GM18907 (cell line): ENCODE measurements around the gene SCN4B.

ENCODE experiments used
- ATAC-seq: cut with Tn5 transposase; IDR thresholded peaks from one replicate; pipeline ENCODE4 v1.9.1; 2021; ENCODE audit warnings: mild to moderate bottlenecking, moderate library complexity; ENCODE audit not compliant: unreplicated experiment

Gene SCN4B

DNA sequence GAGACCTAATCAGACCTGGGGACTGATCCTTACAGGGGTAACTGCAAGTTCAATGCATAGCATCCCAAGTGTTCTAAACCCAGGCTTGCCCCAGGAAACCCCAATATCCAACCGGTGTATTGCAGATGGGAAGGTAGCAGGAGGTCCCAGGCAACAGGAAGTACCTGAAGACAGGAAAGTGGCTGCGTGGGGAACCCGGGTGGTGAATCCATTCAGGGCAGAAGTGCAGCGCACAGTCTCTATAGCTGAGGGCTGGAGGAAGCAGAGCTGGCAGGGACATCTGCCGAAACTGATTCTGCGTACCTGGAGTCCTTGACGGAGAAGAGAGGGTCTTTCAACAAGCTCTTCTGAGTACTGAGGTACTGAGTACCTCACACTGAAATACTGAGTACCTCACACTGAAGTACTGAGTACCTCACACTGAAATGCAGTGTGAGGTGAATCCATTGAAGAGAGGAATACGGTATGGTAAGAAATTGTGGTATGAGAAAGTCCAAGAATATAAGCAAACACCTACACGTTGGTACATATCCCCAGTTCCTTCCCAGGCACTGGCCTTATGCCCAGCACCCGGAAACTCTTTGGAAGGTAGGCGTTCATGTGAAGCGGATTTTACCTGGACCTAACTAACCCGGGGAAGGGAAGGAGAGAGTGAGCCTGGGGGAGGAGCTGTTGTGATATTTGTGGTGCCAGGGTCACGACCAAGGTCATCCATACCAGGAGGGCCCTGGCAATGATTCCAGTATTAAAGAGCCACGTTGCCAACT lies 20.1 kb downstream of the SCN4B start:
- no peak for ATAC-seq

DNA sequence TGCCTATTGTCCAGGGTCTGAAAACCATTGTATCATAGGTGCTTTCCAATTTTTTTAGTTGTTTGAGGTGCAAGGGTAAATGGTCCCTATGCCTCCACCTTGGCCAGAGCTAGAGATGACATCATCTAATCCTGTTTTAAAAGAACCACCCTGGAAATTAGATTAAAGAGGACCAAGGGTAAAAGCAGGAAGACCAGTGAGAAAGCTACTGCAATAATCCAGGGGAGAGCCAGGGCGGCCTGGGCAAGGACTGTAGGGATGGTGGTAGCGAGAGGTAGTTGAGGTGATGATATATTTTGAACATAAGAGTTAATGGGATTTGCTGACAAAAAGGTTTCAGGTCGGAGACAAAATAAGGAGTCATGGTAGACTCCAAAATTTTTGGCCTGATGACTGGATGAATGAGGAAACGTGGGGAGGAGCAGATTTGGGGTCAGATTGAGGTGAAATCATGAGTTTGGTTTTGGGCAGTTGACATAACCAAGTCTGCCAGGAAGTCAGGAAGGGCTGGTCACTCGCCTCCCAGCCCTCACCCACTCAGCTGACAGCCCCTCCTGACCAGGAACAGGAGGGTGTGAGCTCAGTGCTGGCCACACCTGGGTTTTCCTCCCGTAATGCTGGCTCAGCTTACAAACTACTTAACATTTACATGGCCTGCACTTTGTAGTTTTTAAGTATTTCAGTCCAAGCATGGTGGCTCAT lies 23.0 kb downstream of the SCN4B start:
- no peak for ATAC-seq

DNA sequence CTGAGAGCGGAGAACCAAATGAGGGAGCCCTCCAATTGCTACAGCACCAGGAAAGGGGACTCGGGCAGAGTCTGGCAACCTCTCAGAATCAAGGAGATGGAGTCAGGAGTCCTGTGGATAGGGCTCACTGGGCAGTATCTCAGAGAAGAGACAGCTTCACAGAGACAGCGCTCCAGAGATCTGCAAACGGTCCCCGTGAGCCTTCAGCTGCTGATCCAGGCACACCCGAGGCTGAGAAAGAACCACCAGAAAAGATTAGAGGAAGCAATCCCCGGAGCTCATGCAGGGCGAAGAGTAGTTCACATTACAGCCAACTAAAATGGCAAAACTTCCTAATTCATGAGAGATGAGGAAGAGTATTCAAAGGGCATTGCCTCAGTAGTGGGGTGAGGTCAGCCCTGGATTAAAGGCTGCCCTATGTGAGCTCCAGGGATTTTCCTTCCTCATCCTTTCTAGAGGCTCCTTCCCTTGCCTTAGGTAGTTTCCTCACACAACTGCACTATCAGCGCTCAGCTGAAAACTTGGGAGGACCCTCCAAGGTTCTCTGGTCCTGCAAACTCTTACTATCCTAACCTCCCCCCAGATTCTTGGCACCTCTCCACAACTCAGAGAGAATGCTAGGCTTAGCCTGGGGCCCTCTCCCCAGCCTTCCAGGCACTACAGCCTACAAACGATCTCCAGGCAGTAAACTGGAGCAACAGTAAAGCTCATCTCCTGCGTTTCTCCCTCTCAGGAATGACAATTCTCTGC lies 23.7 kb downstream of the SCN4B start:
- ATAC-seq, result no peak

DNA sequence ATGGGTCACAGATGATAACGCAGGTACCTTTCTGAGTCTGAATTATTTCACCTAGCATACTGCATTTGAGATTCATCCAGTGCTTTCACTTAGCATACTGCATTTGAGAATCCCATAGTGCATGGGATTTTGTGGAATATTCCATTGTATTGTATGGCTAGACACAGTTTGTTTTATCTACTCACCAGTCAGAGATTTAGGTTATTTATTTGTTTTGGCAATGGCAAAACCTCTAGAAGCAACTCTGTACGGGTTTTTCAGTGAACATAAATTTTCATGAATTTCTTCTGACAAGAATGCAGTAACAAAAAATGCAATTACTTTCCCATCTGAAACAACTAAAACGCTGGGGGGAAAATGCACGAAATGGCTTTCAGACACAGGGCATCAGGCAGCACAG lies 24.3 kb downstream of the SCN4B start:
- ATAC-seq, result no peak

DNA sequence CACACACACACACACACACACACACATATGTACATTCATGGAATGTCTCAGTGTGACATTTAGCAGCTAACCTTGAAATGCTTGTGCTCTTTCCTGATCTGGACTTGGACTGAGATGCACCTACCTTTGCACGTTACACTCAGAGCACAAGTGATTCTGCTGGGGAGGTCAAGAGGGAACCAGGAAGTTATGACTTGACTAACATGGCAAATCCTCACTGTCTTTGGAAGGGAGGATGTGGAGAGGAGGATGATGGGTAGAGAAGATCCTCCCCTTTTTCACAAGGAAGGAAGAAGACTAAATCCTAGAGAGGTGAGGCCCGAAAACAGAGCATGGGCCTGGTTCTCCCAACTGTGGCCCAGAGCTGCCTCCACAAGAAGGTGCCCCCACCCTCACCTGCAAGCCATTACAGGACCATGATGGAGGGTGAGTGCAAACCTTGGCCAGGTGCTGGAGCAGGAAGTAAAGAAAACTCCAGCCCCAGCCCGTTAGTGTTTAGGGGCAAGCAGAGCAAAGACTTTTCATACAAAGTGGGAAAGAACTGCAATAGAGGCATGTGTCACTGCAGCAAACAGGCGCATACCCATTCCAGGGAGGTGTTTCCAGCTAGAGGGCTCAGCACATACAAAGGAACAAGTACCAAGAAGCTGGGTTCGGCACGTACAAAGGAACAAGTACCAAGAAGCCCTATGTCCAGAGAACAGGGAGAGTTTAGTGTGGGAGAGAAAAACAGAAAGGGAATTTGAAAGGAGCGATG lies 26.4 kb downstream of the SCN4B start:
- ATAC-seq, result no peak

DNA sequence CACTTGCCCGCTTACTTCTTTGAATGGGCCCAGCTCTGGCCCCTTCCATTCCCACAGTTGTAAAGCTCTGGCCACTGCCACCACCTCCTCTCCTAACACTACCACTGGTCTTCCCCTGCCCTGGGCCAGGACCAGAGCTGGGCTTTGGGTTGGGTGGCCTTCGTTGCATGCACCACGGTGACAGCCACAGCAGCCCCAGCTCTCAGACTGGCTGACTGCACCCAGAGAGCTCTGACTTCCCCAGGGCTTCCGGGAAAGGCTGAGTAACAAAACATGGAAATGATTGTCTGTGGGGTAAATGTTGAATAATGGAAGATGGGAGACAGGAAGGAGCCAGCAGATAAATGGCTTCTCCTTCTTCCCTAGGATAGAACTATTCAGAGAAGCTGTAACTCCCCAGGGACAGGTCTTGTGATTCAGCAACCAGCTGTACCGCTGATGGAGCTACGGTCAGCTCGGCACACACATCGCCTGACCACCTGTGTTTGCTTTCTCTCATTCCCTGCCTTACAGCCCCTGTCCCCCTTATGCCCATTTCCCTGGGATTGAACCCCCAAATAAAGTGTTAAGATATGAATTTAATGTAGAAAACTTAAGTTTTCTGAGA lies 27.6 kb downstream of the SCN4B start:
- no peak for ATAC-seq

DNA sequence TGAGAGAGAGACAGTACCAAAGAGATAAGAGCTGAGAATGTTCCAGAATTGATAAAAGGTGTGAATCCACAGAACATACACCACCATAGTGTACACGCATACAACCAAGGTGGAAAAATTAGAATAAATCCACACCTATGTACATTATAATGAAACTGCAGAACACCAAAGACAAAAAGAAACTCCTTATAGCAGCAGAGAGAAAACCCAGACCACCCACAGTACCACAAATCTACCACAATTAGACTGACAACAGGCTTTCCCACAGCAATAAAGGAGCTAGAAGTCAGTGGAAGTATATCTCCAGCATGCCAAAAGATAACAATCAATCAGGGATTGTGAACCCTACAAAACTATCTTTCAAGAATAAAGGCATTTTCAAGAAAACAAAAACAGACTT lies 31.8 kb downstream of the SCN4B start:
- ATAC-seq, result no peak

DNA sequence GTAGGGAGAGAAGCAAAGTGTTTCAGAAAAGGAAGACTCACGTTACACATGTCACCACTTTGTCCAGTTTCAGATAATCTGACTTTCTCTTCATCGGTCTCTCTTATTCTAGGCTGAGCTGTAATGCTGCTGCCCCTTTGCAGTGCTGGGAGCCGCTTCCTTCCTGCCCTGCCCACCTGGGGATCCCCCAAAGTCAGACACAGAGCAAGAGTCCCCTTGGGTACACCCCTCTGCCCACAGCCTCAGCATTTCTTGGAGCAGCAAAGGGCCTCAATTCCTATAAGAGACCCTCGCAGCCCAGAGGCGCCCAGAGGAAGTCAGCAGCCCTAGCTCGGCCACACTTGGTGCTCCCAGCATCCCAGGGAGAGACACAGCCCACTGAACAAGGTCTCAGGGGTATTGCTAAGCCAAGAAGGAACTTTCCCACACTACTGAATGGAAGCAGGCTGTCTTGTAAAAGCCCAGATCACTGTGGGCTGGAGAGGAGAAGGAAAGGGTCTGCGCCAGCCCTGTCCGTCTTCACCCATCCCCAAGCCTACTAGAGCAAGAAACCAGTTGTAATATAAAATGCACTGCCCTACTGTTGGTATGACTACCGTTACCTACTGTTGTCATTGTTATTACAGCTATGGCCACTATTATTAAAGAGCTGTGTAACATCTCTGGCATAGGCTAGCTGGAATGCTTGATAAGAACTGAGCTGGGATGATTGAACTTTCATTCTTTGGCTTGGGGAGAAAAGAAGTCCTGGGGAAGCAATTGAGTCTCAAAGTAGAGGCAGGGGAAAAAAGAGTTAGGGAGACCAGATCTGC lies 34.6 kb downstream of the SCN4B start:
- peak; percentile 86 for ATAC-seq

DNA sequence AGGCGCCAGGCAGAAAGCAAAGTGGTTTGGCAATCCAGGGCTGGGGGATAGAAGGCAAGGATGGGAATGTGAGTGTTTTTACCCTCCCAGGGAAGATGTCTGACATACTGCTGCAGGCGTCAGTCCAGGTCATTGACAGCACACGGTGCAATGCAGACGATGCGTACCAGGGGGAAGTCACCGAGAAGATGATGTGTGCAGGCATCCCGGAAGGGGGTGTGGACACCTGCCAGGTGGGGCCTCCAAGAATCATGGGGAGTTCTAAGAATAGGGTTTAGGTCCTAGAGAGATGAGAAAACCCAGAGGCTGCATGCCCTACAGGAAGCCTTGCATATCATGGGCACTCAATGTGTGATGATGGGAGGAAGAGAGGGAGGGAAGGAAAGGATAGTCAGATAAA lies 37.6 kb downstream of the SCN4B start:
- ATAC-seq, result no peak

DNA sequence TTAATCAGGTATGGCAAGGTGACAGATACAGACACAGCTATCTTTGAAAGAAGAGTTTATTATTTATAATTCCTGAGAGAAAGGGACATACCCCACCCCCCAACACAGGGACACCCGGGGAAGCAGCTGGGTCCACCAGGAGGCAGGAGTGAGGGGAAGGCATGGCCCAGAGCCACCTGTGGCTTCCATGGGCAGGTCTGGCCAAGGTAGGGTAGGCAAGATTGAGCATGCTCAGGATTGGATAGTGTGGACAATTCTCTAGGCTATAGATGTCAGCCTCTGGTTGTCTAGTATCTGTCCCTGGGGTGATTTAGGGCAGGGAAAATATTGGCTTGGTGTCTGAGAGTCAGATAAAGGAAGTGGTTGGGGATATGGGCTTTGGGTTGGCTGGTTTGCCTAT lies 38.4 kb downstream of the SCN4B start:
- ATAC-seq, result no peak

DNA sequence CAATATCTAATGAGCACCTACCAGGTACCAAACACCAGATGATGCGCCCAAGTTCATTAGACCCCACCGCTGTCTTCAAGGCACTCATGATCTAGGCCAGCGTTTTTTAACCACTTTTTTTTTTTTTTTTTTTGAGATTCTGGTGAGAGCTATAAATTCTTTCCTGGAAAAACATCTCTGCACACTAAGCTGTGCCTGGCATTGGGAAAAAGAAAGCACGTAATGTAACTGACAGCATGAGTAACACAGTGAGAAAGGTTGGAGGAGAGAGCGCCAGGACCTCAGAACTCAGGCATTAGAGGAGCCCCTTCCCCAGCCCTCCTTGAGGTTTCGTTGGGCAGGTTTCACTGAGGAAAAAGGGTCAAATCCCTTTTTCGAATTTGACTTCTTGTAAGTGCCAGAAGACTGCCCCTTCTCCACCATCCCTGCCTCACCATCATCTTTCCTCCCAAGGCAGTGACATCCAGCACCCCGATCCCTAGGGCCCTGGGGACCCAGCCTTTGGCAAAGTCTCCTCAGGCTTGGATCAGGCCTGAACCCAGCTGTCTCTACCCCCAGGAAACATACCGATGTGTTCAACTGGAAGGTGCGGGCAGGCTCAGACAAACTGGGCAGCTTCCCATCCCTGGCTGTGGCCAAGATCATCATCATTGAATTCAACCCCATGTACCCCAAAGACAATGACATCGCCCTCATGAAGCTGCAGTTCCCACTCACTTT lies 39.8 kb downstream of the SCN4B start:
- no peak for ATAC-seq

DNA sequence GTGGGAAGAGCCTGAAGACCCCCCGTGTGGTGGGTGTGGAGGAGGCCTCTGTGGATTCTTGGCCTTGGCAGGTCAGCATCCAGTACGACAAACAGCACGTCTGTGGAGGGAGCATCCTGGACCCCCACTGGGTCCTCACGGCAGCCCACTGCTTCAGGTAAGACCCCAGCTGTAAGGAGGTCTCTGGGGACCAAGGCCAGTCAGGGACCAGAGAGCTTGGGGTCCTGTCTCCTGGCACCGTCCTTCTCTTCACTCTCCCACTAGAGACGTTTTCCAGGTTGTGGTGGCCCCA lies 40.9 kb downstream of the SCN4B start:
- no peak for ATAC-seq

DNA sequence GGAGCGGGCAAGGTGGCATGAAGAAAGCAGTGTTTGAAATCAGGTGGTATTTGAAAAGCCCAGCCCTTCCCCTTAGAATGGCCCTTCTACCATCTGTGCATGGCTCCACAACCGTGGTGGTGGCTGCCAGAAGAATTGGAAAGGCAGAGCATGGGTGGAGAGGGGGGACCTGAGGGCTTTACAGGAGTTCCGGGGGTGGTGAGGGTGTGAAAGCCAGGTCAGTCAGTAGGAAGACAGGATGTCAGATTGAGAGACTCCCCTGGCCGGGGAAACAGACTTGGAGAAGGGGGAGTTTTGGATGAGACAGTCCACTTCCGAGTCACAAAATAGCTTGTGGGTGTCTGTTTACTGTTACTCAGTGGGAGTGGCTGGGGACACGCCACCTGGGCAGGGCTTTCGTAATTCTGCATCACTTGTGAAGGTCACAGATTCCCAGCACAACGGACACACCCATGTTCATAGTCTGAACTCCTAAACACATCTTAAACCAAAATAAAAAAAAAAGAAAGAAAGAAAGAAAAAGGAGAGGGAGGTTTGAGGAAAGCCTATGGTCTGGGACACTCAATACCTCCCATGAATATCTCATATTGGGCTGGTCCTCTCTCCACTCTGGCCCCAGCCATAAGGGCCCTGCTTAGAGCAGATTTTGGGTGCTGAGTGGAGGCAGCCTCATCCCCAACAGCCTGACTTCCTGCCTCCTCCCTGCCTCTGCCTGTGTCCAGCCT lies 41.4 kb downstream of the SCN4B start:
- ATAC-seq, result no peak

DNA sequence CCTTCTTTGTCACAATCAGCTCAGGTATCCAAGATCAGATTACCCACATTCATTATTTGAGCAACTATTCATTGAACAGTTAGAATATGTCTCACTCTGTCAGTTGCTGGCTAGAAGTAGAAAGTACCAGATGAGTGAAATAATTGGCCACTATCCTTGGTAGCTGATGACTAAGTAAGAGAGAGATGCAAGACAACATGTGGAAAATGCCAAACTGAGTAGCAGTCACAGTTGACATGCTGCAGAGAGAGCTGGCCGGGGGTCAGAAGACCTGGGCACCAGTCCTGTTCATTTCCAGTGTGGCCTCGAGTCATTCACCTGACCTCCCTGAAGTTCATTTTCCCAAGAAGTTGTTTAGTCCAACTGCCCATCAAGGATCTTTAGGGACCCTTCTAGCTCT lies 43.4 kb downstream of the SCN4B start:
- no peak for ATAC-seq

DNA sequence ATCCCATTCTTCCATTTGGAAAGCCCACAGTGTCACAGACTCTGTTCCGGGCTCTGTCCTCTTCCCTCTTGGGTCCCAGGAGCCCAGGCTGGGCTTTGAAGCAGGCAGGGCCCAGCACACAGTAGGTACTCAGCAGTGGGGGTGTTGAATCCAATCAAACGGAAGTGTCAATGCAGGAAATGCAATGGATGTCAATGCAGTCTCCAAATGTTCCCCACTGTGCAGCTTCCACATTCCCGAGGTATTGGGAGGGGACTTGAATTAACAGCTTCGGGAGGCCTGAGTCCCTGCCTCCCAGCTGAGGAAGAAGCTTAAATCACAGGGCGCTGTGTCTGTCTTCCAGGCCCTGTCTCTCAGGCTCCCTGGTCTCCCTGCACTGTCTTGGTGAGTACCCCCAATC lies 44.1 kb downstream of the SCN4B start:
- no peak for ATAC-seq

DNA sequence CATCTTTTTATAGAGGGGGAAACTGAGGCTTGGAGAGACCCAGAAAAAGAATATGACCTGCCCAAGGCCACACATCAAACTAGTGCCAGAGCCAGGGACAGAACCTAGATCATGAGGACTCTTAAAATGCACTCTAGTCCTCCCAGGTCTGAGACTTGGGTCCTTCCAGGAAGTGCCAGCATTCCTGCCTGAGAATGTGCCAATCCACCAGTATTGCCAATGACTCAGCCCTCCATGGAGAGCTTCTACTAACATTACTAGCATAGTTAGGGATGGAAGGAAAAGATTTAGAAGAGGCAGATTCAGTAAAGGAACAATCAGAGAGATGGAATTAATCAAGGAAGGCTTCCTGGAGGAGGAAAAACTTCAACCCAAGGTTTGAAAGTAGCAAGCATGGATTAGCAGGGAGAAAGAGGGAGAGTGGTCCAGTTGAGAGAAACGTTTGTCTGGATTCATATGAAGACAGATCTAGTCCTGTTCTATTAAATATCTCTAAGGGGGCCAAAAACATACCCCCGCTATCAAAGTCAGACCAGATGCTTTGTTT lies 45.8 kb downstream of the SCN4B start:
- no peak for ATAC-seq

DNA sequence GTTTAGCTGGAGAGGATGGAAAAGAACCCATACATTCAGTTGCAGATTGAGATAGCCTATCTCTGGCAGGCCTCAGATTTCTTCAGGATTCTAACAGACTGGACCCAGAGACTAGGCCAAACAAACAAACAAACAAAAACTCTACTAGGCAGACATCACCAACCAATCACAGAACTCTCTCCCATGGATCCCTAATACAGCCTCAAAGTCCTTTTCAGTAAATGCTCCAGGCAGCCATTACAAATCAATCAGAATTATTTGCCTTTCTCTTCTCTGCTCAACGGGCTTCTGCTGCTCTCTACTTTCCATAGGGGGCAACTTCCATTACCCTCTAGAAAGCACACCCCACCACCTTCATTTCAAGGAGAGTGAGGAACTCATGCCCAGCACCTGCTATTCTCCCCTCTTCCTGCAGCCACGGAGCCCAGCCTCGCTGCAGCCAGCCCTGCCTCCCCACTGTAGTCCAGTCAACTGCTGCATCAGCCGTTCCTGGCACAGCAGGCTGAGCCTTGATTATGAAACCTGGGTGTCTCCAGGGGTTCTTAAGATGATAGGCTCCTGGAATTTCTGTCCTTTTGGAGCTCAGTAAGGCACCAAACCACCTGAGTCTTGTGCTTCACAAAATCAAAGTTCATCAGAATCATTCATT lies 46.8 kb downstream of the SCN4B start:
- ATAC-seq, result no peak

DNA sequence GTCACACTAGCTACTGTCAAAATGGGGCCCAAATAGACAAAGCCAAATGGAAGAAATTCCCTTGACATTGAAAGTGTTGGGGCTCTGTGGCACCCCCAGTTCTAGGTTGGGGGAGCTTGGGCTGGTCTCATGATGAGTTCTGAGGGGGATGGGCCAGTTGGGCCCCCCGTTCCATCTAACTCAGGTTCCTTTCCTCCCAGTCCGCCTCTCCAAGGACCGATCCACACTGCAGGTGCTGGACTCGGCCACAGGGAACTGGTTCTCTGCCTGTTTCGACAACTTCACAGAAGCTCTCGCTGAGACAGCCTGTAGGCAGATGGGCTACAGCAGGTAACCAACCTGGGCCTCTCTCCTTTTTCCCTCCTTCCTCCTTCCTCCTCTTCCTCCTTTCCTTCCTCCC lies 48.1 kb downstream of the SCN4B start:
- no peak for ATAC-seq
